ENCODE results near the gene XYLT2.

- TF ChIP-seq EZH2phosphoT487 (IDR thresholded peaks at IDR 0.05; ENCODE audit: borderline replicate concordance) = no peak
- TF ChIP-seq, protein P1, sequence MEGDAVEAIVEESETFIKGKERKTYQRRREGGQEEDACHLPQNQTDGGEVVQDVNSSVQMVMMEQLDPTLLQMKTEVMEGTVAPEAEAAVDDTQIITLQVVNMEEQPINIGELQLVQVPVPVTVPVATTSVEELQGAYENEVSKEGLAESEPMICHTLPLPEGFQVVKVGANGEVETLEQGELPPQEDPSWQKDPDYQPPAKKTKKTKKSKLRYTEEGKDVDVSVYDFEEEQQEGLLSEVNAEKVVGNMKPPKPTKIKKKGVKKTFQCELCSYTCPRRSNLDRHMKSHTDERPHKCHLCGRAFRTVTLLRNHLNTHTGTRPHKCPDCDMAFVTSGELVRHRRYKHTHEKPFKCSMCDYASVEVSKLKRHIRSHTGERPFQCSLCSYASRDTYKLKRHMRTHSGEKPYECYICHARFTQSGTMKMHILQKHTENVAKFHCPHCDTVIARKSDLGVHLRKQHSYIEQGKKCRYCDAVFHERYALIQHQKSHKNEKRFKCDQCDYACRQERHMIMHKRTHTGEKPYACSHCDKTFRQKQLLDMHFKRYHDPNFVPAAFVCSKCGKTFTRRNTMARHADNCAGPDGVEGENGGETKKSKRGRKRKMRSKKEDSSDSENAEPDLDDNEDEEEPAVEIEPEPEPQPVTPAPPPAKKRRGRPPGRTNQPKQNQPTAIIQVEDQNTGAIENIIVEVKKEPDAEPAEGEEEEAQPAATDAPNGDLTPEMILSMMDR (conservative IDR thresholded peaks at IDR 0.05; ENCODE audit: low read length) = no peak
Measured at GRCh38 chr17:50329716-50330115, 16.2 kb upstream of the XYLT2 start.

All from Loucy (cell line).